Spleen (tissue), 11 donors: ENCODE measurements around the gene SEC14L6. TPM values are rescaled to one million over a fixed set of nuclear protein-coding genes. Genes with fewer than 3 reads are reported as not detected.
"Not testable (repeated sequence)": the region's sequence is repeated elsewhere in the genome, so short reads cannot be mapped to it uniquely, and the experiment has no call there.

Experiments used
- DNase-seq: peaks from one replicate; pipeline ENCODE4 v3.0.0-alpha.2; 2020
- H3K27ac ChIP-seq, 8 donors: fragments of 200-600 bp; sonication (generic) in 7 of 8; 1 replicate in 4 of 8; 2 replicates in 4 of 8; pipeline versions ENCODE4 v1.5.0 to v1.8.0; 2016 to 2021; ENCODE audit warnings: inconsistent platforms in 4 of 8, mild to moderate bottlenecking in 4 of 8, moderate library complexity in 1 of 8
- H3K27me3 ChIP-seq, 7 donors: fragments of 200-600 bp; sonication (generic) in 6 of 7; replicated peaks in 1 of 7; 1 replicate in 4 of 7; 2 replicates in 3 of 7; pipeline versions ENCODE4 v1.5.0 to v1.8.0; 2016 to 2021; ENCODE audit warnings: inconsistent platforms in 3 of 7, mild to moderate bottlenecking in 1 of 7
- H3K36me3 ChIP-seq, 6 donors: fragments of 200-600 bp; sonication (generic) in 5 of 6; 1 replicate in 4 of 6; 2 replicates in 2 of 6; pipeline versions ENCODE4 v1.5.0 to v1.8.0; 2016 to 2021; ENCODE audit warnings: inconsistent platforms in 2 of 6
- H3K4me1 ChIP-seq, 6 donors: fragments of 200-600 bp; sonication (generic) in 5 of 6; 1 replicate in 3 of 6; 2 replicates in 3 of 6; pipeline versions ENCODE4 v1.5.0 to v1.8.0; 2016 to 2021; ENCODE audit warnings: inconsistent platforms in 3 of 6
- H3K4me3 ChIP-seq, 8 donors: fragments of 200-600 bp; sonication (generic) in 7 of 8; 1 replicate in 4 of 8; 2 replicates in 4 of 8; pipeline versions ENCODE4 v1.5.0 to v1.8.0; 2016 to 2021; ENCODE audit warnings: inconsistent platforms in 4 of 8, mild to moderate bottlenecking in 4 of 8, moderate library complexity in 2 of 8
- H3K9me3 ChIP-seq, 8 donors: fragments of 200-600 bp; sonication (generic) in 7 of 8; 1 replicate in 4 of 8; 2 replicates in 4 of 8; pipeline versions ENCODE4 v1.5.0 to v1.8.0; 2016 to 2021; ENCODE audit warnings: inconsistent platforms in 4 of 8
- POLR2A ChIP-seq, 3 donors: fragments of 450-650 bp; IDR thresholded peaks; one replicate each; pipeline ENCODE4 v1.5.1; 2017; ENCODE audit warnings: antibody characterized with exemption in 3 of 3, mild to moderate bottlenecking in 1 of 3
- POLR2AphosphoS5 ChIP-seq, 3 donors: sonication (generic); formaldehyde crosslinking; IDR thresholded peaks; one replicate each; pipeline ENCODE4 v1.5.1; 2017; ENCODE audit warnings: antibody characterized with exemption in 3 of 3
- WGBS, 5 donors: extraction: QIAGEN DNeasy Blood & Tissue Kit in 3 of 5; methylation state at CpG; one replicate each; pipeline versions ENCODE4 v1.1.5 to v1.1.7; 2013 to 2018; 5-methylcytosine and 5-hydroxymethylcytosine counted together
- intact Hi-C: fragments of 100-400 bp; cut with DNase I; formaldehyde crosslinking; loops from one replicate; pipeline ENCODE4 v1.15.0; 2023; ENCODE audit warnings: low total_unique reads
- polyA plus RNA-seq, 3 donors: library from polyadenylated mRNA; stranded (reverse); fragments of 200-250 nt; gene quantifications; one replicate each; pipeline ENCODE4 v1.2.1, GENCODE V29; 2013
- total RNA-seq, 7 donors: library from RNA; depleted of rRNA in 3 of 7; stranded (reverse); fragments of >200 nt in 3 of 7; fragmentation: NEBNext Ultra II Directional in 4 of 7; extraction: Animal tissue kit (Norgen Biotek cat#: 25700) in 4 of 7; gene quantifications; one replicate each; pipeline versions ENCODE4 v1.1.0 to v1.2.1, GENCODE V29; 2016 to 2021
- TF ChIP-seq, protein P1 (sequence below), 11 experiments: fragments of 200-600 bp in 7 of 11; fragments of 450-650 bp in 4 of 11; sonication (generic) in 4 of 11; IDR thresholded peaks in 8 of 11; conservative IDR thresholded peaks in 3 of 11; 1 replicate in 7 of 11; 2 replicates in 4 of 11; pipeline versions ENCODE4 v1.4.0 to v1.8.0; 2016 to 2021; ENCODE audit warnings: antibody characterized with exemption in 11 of 11, inconsistent platforms in 4 of 11, mild to moderate bottlenecking in 1 of 11
- donor health status: healthy with polysubstance abuse.
- donor health status: DM: no; HTN: no; CAD: no; lungs with moderate emphysema.
- donor health status: DM: no; HTN: no; CAD: no.
- donor health status: Bipolar disorder and iron deficiency.
- donor health status: healthy.
- donor health status: DM: no; HTN: no; CAD: no.
- donor health status: DM: yes; HTN: yes; CAD: no.

Gene SEC14L6
- total and polyA plus RNA-seq, 10 donors, result 0.03 to 0.56 (median 0.17) TPM; not detected in 2

DNA sequence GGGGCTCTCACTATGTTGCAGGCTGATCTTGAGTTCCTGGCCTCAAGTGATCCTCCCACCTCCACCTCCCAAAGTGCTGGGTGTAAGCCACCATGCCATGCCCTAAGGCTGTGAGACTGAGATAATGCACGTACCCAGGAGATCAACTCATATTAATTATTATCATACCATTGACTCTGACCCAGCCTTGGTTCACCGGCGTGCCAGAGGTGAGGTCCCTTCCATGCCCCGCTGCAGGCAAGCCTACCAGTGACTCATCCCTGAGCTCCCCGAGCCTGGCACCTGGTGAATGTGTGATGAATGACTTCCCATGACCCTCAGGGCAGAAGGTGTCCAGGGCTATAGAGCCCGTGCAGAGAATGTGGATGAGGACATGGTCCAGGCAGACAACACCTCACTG is 15.8 kb upstream of the SEC14L6 start:
- intact Hi-C loops, result no loop called here
- no peak for DNase-seq
- no peak overlapping the region for H3K4me3 ChIP-seq
- H3K27ac ChIP-seq, result no peak overlapping the region
- H3K27me3 ChIP-seq, result peaks cover 0 to 7% (median 0%) of the 10 kb centered on the region in 7 donors
- no peaks in the 10 kb centered on the region for H3K36me3 ChIP-seq
- TF ChIP-seq POLR2AphosphoS5 (IDR thresholded peaks at IDR 0.05) (no peak), POLR2A (IDR thresholded peaks at IDR 0.05) (no peak)
- TF ChIP-seq, protein P1, sequence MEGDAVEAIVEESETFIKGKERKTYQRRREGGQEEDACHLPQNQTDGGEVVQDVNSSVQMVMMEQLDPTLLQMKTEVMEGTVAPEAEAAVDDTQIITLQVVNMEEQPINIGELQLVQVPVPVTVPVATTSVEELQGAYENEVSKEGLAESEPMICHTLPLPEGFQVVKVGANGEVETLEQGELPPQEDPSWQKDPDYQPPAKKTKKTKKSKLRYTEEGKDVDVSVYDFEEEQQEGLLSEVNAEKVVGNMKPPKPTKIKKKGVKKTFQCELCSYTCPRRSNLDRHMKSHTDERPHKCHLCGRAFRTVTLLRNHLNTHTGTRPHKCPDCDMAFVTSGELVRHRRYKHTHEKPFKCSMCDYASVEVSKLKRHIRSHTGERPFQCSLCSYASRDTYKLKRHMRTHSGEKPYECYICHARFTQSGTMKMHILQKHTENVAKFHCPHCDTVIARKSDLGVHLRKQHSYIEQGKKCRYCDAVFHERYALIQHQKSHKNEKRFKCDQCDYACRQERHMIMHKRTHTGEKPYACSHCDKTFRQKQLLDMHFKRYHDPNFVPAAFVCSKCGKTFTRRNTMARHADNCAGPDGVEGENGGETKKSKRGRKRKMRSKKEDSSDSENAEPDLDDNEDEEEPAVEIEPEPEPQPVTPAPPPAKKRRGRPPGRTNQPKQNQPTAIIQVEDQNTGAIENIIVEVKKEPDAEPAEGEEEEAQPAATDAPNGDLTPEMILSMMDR (IDR thresholded peaks at IDR 0.05 in 8 of 11, conservative IDR thresholded peaks at IDR 0.05 in 3 of 11), result no peak
- H3K9me3 ChIP-seq, result no peaks in the 10 kb centered on the region
- no peaks in the 10 kb centered on the region for H3K4me1 ChIP-seq
- WGBS, 5 donors, result 71 to 88% (median 78%) methylated on average over 3 to 6 of the region's 6 CpGs

- TF ChIP-seq POLR2A (IDR thresholded peaks at IDR 0.05), result no peak
- TF ChIP-seq, protein P1 (IDR thresholded peaks at IDR 0.05 in 8 of 11, conservative IDR thresholded peaks at IDR 0.05 in 3 of 11), result no peak
- Histone ChIP-seq H3K27ac (no peak overlapping the region), H3K9me3 (no peaks in the 10 kb centered on the region), H3K4me1 (no peaks in the 10 kb centered on the region), H3K4me3 (no peak overlapping the region), H3K36me3 (no peaks in the 10 kb centered on the region), H3K27me3 (no peaks in the 10 kb centered on the region)
- WGBS, 5 donors, result 53 to 74% (median 57%) methylated on average over 10 of the region's 10 CpGs
- intact Hi-C loops, result no loop called here
- no peak for DNase-seq
These were observed 15.1 kb upstream of the SEC14L6 start for GRCh38 chr22:30561402-30562189.

GRCh38 chr22:30560643-30561202 is 14.2 kb upstream of the SEC14L6 start:
- DNase-seq, H3K4me3 ChIP-seq, H3K4me1 ChIP-seq, H3K9me3 ChIP-seq, intact Hi-C loops, H3K27ac ChIP-seq, H3K27me3 ChIP-seq, H3K36me3 ChIP-seq: not testable (repeated sequence)
- WGBS, 5 donors, result 81 to 90% (median 84%) methylated on average over 11 of the region's 11 CpGs

- Histone ChIP-seq H3K36me3 (no peaks in the 10 kb centered on the region), H3K27ac (no peak overlapping the region), H3K27me3 (no peaks in the 10 kb centered on the region), H3K9me3 (no peaks in the 10 kb centered on the region), H3K4me1 (no peaks in the 10 kb centered on the region), H3K4me3 (no peak overlapping the region)
- WGBS, 5 donors, result 77 to 88% (median 85%) methylated on average over 6 of the region's 6 CpGs
- no peak for TF ChIP-seq POLR2A (IDR thresholded peaks at IDR 0.05)
- TF ChIP-seq POLR2AphosphoS5 (IDR thresholded peaks at IDR 0.05), result no peak
- TF ChIP-seq, protein P1 (IDR thresholded peaks at IDR 0.05 in 8 of 11, conservative IDR thresholded peaks at IDR 0.05 in 3 of 11), result no peak
- DNase-seq, result no peak
- intact Hi-C loops, result no loop called here
These were observed 13.3 kb upstream of the SEC14L6 start for GRCh38 chr22:30559889-30560288.
